Cortex of kidney (tissue), 1 donor: ENCODE measurements around the gene GABRB3.

Source experiments
- DNase-seq: peaks from one replicate; lab custom pipeline; 2025; lab: John Stamatoyannopoulos, UW

GABRB3 gene

DNA sequence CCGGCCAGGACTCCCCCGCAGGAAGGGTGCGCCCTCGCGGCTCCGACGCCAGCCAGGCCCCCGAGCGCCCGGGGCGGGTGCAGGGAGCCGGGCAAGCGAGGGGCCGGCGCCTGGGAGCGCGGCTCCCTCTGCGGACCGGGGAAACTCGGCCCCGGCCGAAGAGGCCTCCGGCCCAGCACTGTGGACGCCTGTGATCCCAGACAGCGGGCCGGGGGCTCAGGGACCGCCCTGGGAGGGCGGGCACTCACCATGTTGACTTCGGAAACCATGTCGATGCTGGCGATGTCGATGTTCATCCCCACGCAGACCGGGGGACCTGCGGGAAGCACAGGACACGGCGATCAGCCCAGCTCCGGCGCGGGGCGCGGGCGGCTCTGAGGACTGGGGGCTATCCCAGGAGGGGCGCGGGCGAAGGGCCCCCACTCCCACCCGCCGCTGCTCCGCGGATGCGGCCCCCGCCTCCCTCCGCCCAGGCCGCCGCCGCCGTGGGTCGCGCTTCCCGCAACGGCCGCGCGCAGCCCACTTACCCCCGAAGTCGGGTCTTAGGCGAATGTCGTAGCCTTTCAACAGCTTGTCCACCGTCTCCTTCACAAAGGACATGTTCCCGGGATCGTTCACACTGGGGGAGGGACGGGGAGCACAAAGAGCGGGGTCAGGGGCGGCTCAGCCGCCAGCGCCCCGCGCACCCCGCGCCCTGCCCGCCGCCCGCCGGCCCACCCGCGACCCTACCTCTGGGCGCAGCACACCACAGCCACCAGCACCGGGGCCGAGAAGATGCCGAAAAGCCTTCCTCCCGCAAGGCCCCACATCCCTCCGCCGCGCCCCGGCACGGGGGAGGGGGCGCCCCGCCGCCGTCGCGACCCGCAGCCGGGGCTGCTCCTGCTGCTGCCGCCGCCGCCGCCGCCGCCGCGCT is at the start of gene GABRB3:
GABRB3 (minus strand) TSS at position 913 of the 913 bp plus-strand sequence.
- DNase-seq: no peak

DNA sequence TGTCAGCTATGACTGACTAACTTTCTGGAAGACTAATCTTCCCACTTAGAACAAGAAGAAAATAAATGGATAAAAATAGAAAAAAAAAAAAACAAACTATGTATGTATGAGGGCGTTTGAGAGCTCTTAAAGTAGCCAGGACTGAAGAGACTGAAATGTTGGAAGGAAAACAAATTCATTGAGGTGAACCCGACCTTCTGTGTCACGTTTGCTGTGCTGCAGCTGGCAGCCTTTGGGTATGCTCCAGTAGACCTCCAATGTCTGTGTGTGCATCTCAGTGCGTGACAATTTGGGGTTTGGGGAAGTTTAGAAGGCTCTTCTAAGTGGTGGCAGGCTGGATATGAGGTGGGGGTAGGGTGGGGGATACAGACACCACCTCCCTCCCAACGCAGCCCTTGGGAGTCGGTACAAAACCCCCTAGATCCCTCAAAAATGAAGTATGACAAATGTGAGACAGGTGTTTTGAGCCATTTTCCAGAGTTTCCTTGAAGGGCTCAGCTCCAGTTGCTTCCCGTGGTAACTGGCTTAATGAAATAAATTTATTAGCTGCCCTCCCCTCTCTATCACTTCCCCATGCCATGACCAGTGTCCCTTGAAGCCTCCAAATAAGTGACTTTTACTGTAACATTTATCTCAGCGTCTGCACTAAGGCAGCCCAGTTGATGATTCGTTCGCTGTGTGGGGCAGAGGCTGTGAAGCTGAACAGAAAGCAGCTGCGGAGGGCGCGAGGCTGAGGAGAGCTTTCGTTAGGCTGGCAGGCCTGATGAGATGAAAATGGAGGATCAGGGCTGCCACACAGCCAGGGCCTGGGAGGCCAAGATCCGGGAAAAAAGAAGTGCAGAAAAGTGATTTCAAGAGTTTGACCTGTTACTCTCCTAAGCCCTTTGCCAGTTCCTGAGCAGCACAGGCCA is 34.9 kb upstream of the GABRB3 start:
- DNase-seq: no peak

- no peak for DNase-seq
Measured at GRCh38 chr15:26806574-26806973, 33.7 kb upstream of the GABRB3 start.

DNA sequence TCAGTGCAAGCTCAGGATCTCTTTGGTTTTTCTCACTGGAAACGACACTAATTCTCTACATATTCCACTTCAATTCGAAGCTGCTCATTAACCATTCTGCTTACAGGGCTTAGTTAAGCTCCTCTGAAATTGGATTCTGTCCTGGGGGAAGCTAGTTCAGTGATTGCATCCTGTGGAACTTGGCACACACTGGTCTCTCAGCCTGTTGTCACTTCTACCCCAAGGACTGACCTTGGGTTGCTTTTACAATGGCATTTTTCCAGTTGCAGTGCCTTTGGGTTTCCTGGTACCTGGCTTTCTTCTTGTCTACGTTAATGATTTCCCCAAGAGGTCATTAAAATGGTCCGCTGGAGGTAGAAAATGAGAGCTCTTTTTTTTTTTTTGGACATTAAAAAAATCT is 33.3 kb upstream of the GABRB3 start:
- DNase-seq: no peak

DNA sequence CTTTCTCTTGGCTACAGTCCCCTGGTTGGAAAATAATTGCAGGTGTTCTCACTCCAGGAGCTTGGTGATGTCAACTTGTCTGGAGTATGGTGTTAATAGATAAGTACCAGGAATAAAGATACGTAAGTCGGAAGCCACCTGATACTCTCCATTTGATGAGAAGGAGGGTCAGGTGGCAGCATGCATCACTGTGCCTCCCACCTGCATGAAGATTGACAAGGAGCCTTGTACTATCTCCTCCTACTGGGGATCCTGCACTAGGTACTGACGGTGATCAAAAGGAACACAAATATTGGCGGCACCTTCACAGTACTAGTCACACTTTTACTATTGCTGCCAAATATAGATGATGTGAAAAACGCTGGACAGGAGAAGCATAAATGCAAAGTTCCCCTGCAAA is 32.6 kb upstream of the GABRB3 start:
- no peak for DNase-seq

GRCh38 chr15:26804063-26804804 is 31.4 kb upstream of the GABRB3 start:
- DNase-seq: no peak

GRCh38 chr15:26790118-26790517 is 17.3 kb upstream of the GABRB3 start:
- no peak for DNase-seq

GRCh38 chr15:26781816-26782215 is 8.9 kb upstream of the GABRB3 start:
- no peak for DNase-seq

DNA sequence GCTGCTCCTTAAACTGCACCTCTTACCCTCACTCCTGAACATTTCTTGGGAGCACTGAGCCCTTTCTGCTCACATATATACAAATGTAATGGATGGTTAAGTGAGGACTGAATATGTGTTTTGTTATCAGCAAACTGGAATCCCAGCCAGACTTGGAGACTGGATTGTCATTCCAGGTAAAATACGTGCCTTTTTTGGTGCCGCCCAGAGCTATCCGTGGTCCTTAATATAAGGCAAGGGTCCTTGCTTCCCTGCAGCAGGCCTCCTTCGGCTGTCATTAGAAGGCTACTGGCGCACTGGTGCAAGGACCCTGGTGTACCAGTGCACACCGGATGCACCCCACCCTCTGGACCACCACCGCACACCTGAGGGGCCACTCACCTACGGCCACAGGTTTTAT is 1.1 kb upstream of the GABRB3 start:
- DNase-seq: no peak

DNA sequence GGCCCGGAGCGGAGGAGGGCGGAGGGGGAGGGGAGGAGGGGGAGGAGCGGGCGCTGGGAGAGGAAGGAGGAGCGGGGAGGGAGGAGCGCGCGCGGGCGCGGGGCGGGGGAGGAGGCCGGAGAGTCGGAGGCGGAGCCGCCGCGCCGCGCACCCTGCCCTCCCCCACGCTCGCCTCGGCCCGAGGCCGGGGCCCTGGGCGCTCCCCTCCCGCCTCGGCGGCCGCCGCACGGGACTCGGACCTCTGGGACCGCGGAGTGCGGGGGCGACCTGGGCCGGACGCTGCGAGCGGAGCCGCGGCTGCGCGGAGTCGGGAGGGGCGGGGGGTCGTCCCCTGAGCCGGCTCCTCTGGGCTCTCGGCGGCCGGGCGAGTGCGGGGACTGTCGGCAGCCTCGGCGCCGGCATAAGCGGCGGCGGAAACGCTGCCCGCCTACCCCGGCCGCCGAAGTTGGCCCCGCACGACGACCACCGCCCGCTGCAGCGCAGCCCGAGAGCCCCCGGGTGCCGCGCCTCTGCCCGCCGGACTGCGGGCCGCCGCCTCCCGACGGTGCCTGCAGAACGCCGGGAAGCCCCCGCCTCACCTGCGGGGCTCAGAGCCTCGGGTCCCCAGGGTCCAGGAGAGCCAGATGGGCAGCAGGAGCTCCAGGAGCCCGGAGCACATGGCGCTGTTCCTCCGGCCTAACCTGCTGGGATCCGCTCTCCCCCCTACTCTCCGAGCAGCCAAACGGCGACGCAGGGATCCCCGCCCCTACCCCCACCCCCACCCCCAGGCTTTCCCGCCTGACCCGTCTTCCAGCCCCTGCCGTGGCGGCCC is 406 bp upstream of the GABRB3 start:
- DNase-seq: no peak

- no peak for DNase-seq
Measured at GRCh38 chr15:26771578-26772153, 1.2 kb downstream of the GABRB3 start.

GRCh38 chr15:26771168-26771567 is 1.7 kb downstream of the GABRB3 start:
- no peak for DNase-seq

- no peak for DNase-seq
Measured at GRCh38 chr15:26767169-26767670, 5.6 kb downstream of the GABRB3 start.

DNA sequence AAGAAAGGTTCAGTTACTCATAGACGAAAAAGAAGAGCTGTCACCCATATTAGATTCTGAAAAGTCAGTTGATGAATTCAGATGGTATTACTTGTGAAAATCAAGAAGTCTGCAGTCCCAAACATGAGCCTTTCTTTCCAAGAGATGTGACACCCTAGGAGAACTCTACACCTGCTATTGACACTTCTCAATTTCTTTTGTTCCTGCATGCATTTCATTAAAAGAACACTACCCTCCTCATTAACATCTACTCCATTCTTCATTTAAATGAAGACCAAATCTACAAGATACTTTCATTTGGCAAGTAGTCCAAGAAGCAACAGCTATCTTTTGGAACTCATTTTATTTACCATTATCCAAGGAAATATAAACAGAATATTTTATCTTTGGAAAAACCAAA is 6.6 kb downstream of the GABRB3 start:
- no peak for DNase-seq

DNA sequence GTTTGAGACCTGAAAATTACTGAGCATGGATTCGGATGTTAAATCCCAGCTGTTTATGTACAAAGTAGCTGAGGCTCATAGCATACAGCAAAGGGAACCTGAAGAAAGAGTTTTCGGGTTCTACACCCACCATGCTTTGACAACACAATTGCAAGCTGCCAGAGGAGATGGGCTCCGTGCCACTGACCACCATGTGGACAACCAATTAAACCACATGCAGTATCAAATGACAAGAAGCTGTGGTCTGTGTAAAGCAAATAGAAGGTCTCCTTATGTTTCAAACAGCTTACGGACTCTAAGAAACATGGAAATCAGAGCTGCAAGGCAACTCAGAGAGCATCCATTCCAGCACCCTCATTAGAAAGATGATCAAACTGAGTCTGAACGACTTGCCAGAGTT is 12.9 kb downstream of the GABRB3 start:
- DNase-seq: no peak

DNA sequence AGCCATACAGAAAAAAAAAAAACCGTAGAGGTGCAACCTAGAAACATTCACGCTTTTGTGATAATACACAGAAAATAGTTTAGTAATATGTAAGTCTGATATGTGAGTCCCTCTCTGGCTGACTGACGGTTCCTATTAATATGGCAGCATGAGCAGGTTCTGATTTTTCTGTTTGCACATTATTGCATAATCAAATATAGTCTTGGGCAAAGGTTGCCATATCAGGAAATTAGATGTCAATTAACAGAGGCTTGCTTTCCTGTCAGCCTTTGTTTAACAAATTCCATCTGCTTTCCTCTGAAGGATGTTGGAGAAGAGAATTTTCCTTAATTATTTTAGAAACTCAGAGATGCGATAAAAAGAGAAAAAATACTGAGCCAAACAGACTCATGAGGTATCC is 14.8 kb downstream of the GABRB3 start:
- DNase-seq: no peak

GRCh38 chr15:26757141-26757540 is 15.7 kb downstream of the GABRB3 start:
- DNase-seq: no peak

DNA sequence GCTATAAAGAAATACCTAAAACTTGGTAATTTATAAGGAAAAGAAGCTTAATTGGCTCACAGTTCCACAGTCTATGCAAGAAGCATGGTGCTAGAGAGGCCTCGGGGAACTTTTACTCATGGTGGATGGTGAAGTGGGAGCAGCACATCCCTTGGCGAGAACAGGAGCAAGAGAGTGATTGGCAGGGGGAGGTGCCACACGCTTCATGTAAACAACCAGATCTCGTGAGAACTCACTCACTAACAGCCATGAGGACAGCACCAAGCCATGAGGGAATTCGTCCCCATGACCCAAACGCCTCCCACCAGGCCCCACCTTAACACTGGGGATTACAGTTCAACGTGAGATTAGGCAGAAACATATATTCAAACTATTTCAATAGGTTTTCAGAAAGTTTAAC is 28.0 kb downstream of the GABRB3 start:
- DNase-seq: no peak

- no peak for DNase-seq
Measured at GRCh38 chr15:26739791-26740190, 33.1 kb downstream of the GABRB3 start.

DNA sequence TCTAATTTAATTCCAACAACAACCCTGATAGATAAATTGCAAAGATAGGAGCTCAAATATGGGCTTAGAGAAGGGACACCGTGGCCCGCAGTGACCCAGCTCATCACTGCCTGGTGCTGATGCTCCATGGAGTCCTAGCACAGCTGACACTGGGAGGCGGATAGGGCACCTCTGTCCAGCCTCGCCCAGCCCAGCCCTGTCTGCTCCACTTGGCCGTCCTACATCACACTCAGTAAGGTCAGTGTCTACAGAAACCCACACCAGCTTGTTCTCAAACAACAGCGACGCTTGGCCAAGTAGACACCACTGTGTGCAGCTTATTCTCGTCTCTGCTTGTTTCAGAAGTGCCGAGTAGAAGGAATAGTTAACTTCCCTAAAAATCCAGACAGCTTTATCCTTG is 33.9 kb downstream of the GABRB3 start:
- no peak for DNase-seq
